Measurements from ENCODE around the gene CCT3. TPM values are rescaled to one million over a fixed set of nuclear protein-coding genes. Genes with fewer than 3 reads are reported as not detected.

Gene CCT3
- total and polyA plus RNA-seq, 2 donors (not counting 1 experiment from before 2014, with no cell fraction given) = 106 to 107 TPM

- Histone ChIP-seq H3K27ac (ENCODE audit: low read length in 2 of 2) (no peak overlapping the region), H3K4me1 (ENCODE audit: control insufficient read depth in 2 of 2, insufficient read depth in 2 of 2, low read length in 2 of 2) (peaks cover 4 to 19% of the 10 kb centered on the region in 2 donors), H3K4me2 (replicated peaks; ENCODE audit: low read depth, low read length, poor library complexity, severe bottlenecking) (no peak overlapping the region), H3K9ac (ENCODE audit: low read length) (no peak overlapping the region), H3K9me3 (ENCODE audit: control extremely low read depth in 1 of 3, control insufficient read depth in 2 of 3, insufficient read depth in 1 of 3, low read length in 2 of 3) (peaks cover 0 to 3% (median 0%) of the 10 kb centered on the region in 3 donors), H3K36me3 (replicated peaks in 1 of 2; ENCODE audit: control extremely low read depth in 1 of 2, control insufficient read depth in 1 of 2, extremely low read depth in 1 of 2, insufficient read depth in 2 of 2, low read length in 1 of 2) (no peaks in the 10 kb centered on the region), H4K20me1 (ENCODE audit: control insufficient read depth, insufficient read depth, low read length, poor library complexity, severe bottlenecking) (no peaks in the 10 kb centered on the region), H3K79me2 (ENCODE audit: control insufficient read depth, insufficient read depth, low read length) (no peaks in the 10 kb centered on the region), H3K27me3 (replicated peaks in 1 of 4; ENCODE audit: control extremely low read depth in 1 of 4, control insufficient read depth in 3 of 4, insufficient read depth in 4 of 4, low read length in 3 of 4) (peaks cover 0 to 48% (median 15%) of the 10 kb centered on the region in 4 experiments), H3K4me3 (ENCODE audit: control extremely low read depth in 1 of 5, extremely low read depth in 1 of 5, insufficient read depth in 1 of 5, low read depth in 2 of 5, low read length in 4 of 5) (no peak overlapping the region), H2AFZ (ENCODE audit: insufficient read depth, low read depth, low read length, poor library complexity, severe bottlenecking) (no peak overlapping the region)
- H3K4me1 Mint-ChIP-seq = peaks cover 8% of the 10 kb centered on the region
- no peak for TF ChIP-seq CTCF (IDR thresholded peaks at IDR 0.05)
- no peak for TF ChIP-seq EZH2 (IDR thresholded peaks at IDR 0.05; ENCODE audit: borderline replicate concordance, insufficient read depth, low read depth, low read length, poor library complexity, severe bottlenecking)
- no peak overlapping the region for H3K27ac Mint-ChIP-seq
- ChIA-PET CTCF (interaction anchor here (0.6 to 12.5 kb wide), 73 partner anchors 9 to 444 kb away, joined by 3 to 445 read pairs (median 5); partner anchors contain the start of genes CCT3, GPATCH4, MEF2D and NAXE), POLR2A (interaction anchor here (0.6 kb wide), 1 partner anchor 60 kb away, joined by 3 read pairs; no protein-coding TSS in a partner anchor)
- no peaks in the 10 kb centered on the region for H3K9me3 Mint-ChIP-seq (ENCODE audit: insufficient read depth)
- WGBS (ENCODE audit: insufficient coverage) = 86% methylated on average over 3 of the region's 6 CpGs
- peaks cover 24% of the 10 kb centered on the region for H3K27me3 Mint-ChIP-seq
- ATAC-seq (ENCODE audit: low read depth) (no peak), DNase-seq (no peak)
- H3K4me3 Mint-ChIP-seq = no peak overlapping the region
- intact Hi-C loops (cut with micrococcal nuclease) = no loop called here
Observed at GRCh38 chr1:156386134-156386901, 48.2 kb upstream of the CCT3 start.

All from B cell (primary cell).